Tibial nerve (tissue), 4 donors: ENCODE measurements around the gene PRPF6. TPM values are rescaled to one million over a fixed set of nuclear protein-coding genes. Genes with fewer than 3 reads are reported as not detected.

Experiments
- DNase-seq, 2 donors: peaks; one replicate each; pipeline ENCODE4 v3.0.0-alpha.2; 2019; ENCODE audit warnings: low spot score in 2 of 2
- H3K27ac ChIP-seq, 4 donors: fragments of 200-600 bp; sonication (generic) in 3 of 4; one replicate each; pipeline ENCODE4 v1.5.1; 2017 to 2019; ENCODE audit warnings: mild to moderate bottlenecking in 1 of 4
- H3K27me3 ChIP-seq, 2 donors: fragments of 200-600 bp; sonication (generic) in 1 of 2; one replicate each; pipeline versions ENCODE4 v1.5.1 to v1.6.0; 2017 to 2019
- H3K36me3 ChIP-seq, 3 donors: fragments of 200-600 bp; sonication (generic); one replicate each; pipeline ENCODE4 v1.5.1; 2018 to 2019
- H3K4me1 ChIP-seq, 4 donors: fragments of 200-600 bp; sonication (generic) in 3 of 4; one replicate each; pipeline ENCODE4 v1.5.1; 2017 to 2019
- H3K4me3 ChIP-seq, 4 donors: fragments of 200-600 bp; sonication (generic) in 3 of 4; one replicate each; pipeline ENCODE4 v1.5.1; 2017 to 2019; ENCODE audit warnings: mild to moderate bottlenecking in 1 of 4, moderate library complexity in 1 of 4
- H3K9me3 ChIP-seq, 4 donors: fragments of 200-600 bp; sonication (generic) in 3 of 4; one replicate each; pipeline ENCODE4 v1.5.1; 2017 to 2019
- CTCF ChIP-seq, 5 experiments: fragments of 200-600 bp in 3 of 5; fragments of 450-650 bp in 2 of 5; sonication (generic) in 3 of 5; IDR thresholded peaks; one replicate each; pipeline ENCODE4 v1.5.1; 2016 to 2019; ENCODE audit warnings: antibody characterized with exemption in 5 of 5, mild to moderate bottlenecking in 3 of 5, moderate library complexity in 2 of 5
- EP300 ChIP-seq, 2 donors: sonication (generic); formaldehyde crosslinking; IDR thresholded peaks; one replicate each; pipeline ENCODE4 v1.6.1; 2017; ENCODE audit warnings: antibody characterized with exemption in 2 of 2, mild to moderate bottlenecking in 1 of 2
- POLR2A ChIP-seq, 2 donors: fragments of 450-650 bp; IDR thresholded peaks; one replicate each; pipeline ENCODE4 v1.6.1; 2017; ENCODE audit warnings: antibody characterized with exemption in 2 of 2, mild to moderate bottlenecking in 2 of 2, moderate library complexity in 2 of 2
- WGBS, 2 donors: methylation state at CpG; one replicate each; pipeline ENCODE4 v1.1.5; 2018; 5-methylcytosine and 5-hydroxymethylcytosine counted together
- total RNA-seq, 4 donors: library from RNA; depleted of rRNA; stranded (reverse); fragments of >200 nt; gene quantifications; one replicate each; pipeline ENCODE4 v1.1.0, GENCODE V29; 2016

Gene PRPF6
- total RNA-seq, 4 donors from 2014 or later = 70.5 to 77.0 (median 73.8) TPM

GRCh38 chr20:63963348-63963741 lies 17.6 kb upstream of the PRPF6 start:
- Histone ChIP-seq H3K9me3 (no peaks in the 10 kb centered on the region), H3K4me1 (peaks cover 0 to 3% (median under 1%) of the 10 kb centered on the region in 4 donors), H3K27ac (no peak overlapping the region), H3K4me3 (no peak overlapping the region), H3K36me3 (peaks cover 0 to 84% (median 0%) of the 10 kb centered on the region in 3 donors), H3K27me3 (no peaks in the 10 kb centered on the region)
- 85 to 92% methylated on average over 22 to 27 of the region's 27 CpGs for WGBS, 2 donors
- TF ChIP-seq POLR2A (IDR thresholded peaks at IDR 0.05) (no peak), CTCF (IDR thresholded peaks at IDR 0.05) (no peak), EP300 (IDR thresholded peaks at IDR 0.05) (no peak)
- no peak for DNase-seq

GRCh38 chr20:63963784-63964301 lies 17.1 kb upstream of the PRPF6 start:
- peaks cover 0 to 83% (median 0%) of the 10 kb centered on the region in 3 donors for H3K36me3 ChIP-seq
- H3K27me3 ChIP-seq = no peaks in the 10 kb centered on the region
- TF ChIP-seq POLR2A (IDR thresholded peaks at IDR 0.05) = no peak
- TF ChIP-seq EP300 (IDR thresholded peaks at IDR 0.05) = no peak
- no peak for DNase-seq
- no peak overlapping the region for H3K4me3 ChIP-seq
- no peak overlapping the region for H3K27ac ChIP-seq
- peaks cover 0 to 8% (median 3%) of the 10 kb centered on the region in 4 donors for H3K4me1 ChIP-seq
- WGBS, 2 donors = 92 to 95% methylated on average over 11 to 15 of the region's 16 CpGs
- H3K9me3 ChIP-seq = no peaks in the 10 kb centered on the region

- Histone ChIP-seq H3K27ac (no peak overlapping the region), H3K36me3 (peaks cover 0 to 78% (median 0%) of the 10 kb centered on the region in 3 donors), H3K4me3 (no peak overlapping the region), H3K9me3 (no peaks in the 10 kb centered on the region), H3K4me1 (peaks cover 0 to 12% (median 4%) of the 10 kb centered on the region in 4 donors), H3K27me3 (no peaks in the 10 kb centered on the region)
- WGBS, 2 donors = 90 to 93% methylated on average over 13 to 15 of the region's 16 CpGs
- TF ChIP-seq POLR2A (IDR thresholded peaks at IDR 0.05) (no peak), EP300 (IDR thresholded peaks at IDR 0.05) (no peak), CTCF (IDR thresholded peaks at IDR 0.05) (no peak)
- no peak for DNase-seq
These were observed 16.5 kb upstream of the PRPF6 start for GRCh38 chr20:63964412-63964811.

- 91 to 95% methylated on average over 25 to 27 of the region's 27 CpGs for WGBS, 2 donors
These were observed 14.6 kb upstream of the PRPF6 start for GRCh38 chr20:63966172-63966943.

GRCh38 chr20:63966944-63967322 lies 14.0 kb upstream of the PRPF6 start:
- peaks cover 0 to 22% (median 7%) of the 10 kb centered on the region in 4 donors for H3K4me1 ChIP-seq
- H3K27ac ChIP-seq = no peak overlapping the region
- no peak for TF ChIP-seq POLR2A (IDR thresholded peaks at IDR 0.05)
- no peak for TF ChIP-seq EP300 (IDR thresholded peaks at IDR 0.05)
- 85 to 86% methylated on average over 6 to 10 of the region's 13 CpGs for WGBS, 2 donors
- DNase-seq = no peak
- H3K9me3 ChIP-seq = no peaks in the 10 kb centered on the region
- H3K27me3 ChIP-seq = no peaks in the 10 kb centered on the region
- H3K36me3 ChIP-seq = peaks cover 0 to 52% (median 0%) of the 10 kb centered on the region in 3 donors
- H3K4me3 ChIP-seq = no peak overlapping the region

More at GRCh38 chr20:63966172-63966943, 14.6 kb upstream of the PRPF6 start:
- no peaks in the 10 kb centered on the region for H3K27me3 ChIP-seq
- TF ChIP-seq POLR2A (IDR thresholded peaks at IDR 0.05) (no peak), EP300 (IDR thresholded peaks at IDR 0.05) (no peak), CTCF (IDR thresholded peaks at IDR 0.05) (no peak)
- H3K4me1 ChIP-seq = peaks cover 0 to 21% (median 7%) of the 10 kb centered on the region in 4 donors
- no peak overlapping the region for H3K27ac ChIP-seq
- DNase-seq = no peak
- H3K9me3 ChIP-seq = no peaks in the 10 kb centered on the region
- no peak overlapping the region for H3K4me3 ChIP-seq
- peaks cover 0 to 58% (median 0%) of the 10 kb centered on the region in 3 donors for H3K36me3 ChIP-seq
